Adrenal gland (tissue), 5 donors: ENCODE measurements around the gene SNN.

ENCODE experiments used
- POLR2A ChIP-seq, 2 donors: fragments of 450-650 bp; IDR thresholded peaks; one replicate each; pipeline ENCODE4 v1.6.1; 2017; ENCODE audit warnings: antibody characterized with exemption in 2 of 2, mild to moderate bottlenecking in 2 of 2, moderate library complexity in 1 of 2
- TF ChIP-seq, protein P1 (sequence below), 6 experiments: fragments of 450-650 bp in 4 of 6; fragments of 200-600 bp in 2 of 6; sonication (generic) in 1 of 6; IDR thresholded peaks; 1 replicate in 5 of 6; 2 replicates in 1 of 6; pipeline versions ENCODE4 v1.5.1 to v1.8.0; 2016 to 2021; ENCODE audit warnings: antibody characterized with exemption in 6 of 6, mild to moderate bottlenecking in 2 of 6, moderate library complexity in 1 of 6
- donor health status: DM: no; HTN: no; CAD: no.

DNA sequence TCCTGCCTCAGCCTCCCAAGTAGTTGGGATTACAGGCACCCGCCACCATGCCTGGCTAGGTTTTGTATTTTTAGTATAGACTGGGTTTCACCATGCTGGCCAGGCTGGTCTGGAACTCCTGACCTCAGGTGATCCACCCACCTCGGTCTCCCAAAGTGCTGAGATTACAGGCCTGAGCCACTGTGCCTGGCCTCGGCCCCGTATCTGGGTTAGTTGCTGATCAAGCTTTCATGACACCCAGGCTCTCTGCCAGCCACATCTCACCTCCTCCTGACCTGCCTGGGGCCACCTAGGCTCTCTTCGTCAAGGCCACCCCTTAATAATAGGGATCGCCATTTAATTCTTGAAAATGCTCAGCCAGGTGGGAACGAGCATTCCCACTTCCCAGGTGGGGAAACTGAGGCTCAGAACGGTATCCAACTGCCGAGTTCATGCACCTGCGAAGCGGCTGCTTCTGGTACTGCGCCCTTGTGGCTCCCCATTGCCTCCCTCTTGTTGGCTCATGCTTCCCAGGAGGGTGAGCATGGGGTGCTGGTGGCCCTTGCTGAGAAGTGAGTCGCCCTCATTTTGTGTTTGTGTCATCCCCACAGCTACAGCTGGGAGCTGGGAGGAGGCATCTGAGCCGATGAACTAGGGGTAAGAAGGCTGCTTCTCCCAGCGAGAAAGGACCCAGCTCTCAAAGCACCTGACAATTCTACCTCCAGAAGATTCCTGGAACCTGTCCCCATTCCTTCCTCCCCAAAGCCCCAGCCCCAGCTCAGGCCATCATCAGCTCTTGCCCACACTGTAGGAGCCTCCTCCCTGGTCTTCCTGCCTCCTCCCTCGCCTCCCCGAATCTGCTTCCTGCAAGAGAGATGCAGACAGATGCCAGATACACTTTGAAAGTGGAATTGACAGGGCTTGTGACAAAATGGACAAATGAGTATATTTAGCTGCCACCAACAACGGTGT, 17.3 kb upstream of the SNN start:
- TF ChIP-seq, protein P1, sequence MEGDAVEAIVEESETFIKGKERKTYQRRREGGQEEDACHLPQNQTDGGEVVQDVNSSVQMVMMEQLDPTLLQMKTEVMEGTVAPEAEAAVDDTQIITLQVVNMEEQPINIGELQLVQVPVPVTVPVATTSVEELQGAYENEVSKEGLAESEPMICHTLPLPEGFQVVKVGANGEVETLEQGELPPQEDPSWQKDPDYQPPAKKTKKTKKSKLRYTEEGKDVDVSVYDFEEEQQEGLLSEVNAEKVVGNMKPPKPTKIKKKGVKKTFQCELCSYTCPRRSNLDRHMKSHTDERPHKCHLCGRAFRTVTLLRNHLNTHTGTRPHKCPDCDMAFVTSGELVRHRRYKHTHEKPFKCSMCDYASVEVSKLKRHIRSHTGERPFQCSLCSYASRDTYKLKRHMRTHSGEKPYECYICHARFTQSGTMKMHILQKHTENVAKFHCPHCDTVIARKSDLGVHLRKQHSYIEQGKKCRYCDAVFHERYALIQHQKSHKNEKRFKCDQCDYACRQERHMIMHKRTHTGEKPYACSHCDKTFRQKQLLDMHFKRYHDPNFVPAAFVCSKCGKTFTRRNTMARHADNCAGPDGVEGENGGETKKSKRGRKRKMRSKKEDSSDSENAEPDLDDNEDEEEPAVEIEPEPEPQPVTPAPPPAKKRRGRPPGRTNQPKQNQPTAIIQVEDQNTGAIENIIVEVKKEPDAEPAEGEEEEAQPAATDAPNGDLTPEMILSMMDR (IDR thresholded peaks at IDR 0.05), result no peak
- no peak for TF ChIP-seq POLR2A (IDR thresholded peaks at IDR 0.05)
